H9 (cell line): ENCODE measurements around the gene MFSD12. TPM values are rescaled to one million over a fixed set of nuclear protein-coding genes. Genes with fewer than 3 reads are reported as not detected.

Source experiments
- DNase-seq: peaks from one replicate; pipeline ENCODE4 v3.0.0-alpha.2; 2017
- H2AFZ ChIP-seq: one replicate; pipeline ENCODE4 v1.6.1; 2013; ENCODE audit warnings: mild to moderate bottlenecking, low read length, control low read depth, moderate library complexity
- H2AK5ac ChIP-seq: 2 replicates; pipeline ENCODE4 v1.6.1; 2013; ENCODE audit warnings: low read length, control low read depth, mixed read lengths; ENCODE audit not compliant: insufficient read length
- H2BK120ac ChIP-seq: one replicate; pipeline ENCODE4 v1.6.1; 2013; ENCODE audit warnings: low read depth, mild to moderate bottlenecking, low read length, control low read depth, inconsistent platforms; ENCODE audit not compliant: poor library complexity, severe bottlenecking
- H2BK12ac ChIP-seq: 2 replicates; pipeline ENCODE4 v1.6.1; 2013; ENCODE audit warnings: low read length, control low read depth, mixed read lengths, low read depth; ENCODE audit not compliant: insufficient read length
- H2BK15ac ChIP-seq: 2 replicates; pipeline ENCODE4 v1.6.1; 2013; ENCODE audit warnings: low read depth, low read length, control low read depth
- H2BK20ac ChIP-seq: one replicate; pipeline ENCODE4 v1.6.1; 2013; ENCODE audit warnings: low read depth, mild to moderate bottlenecking, low read length, control low read depth, inconsistent platforms; ENCODE audit not compliant: poor library complexity, severe bottlenecking
- H2BK5ac ChIP-seq: 2 replicates; pipeline ENCODE4 v1.6.1; 2013; ENCODE audit warnings: low read length, control low read depth, mixed read lengths; ENCODE audit not compliant: insufficient read length
- H3K14ac ChIP-seq: 2 replicates; pipeline ENCODE4 v1.6.1; 2013; ENCODE audit warnings: low read length, control low read depth; ENCODE audit not compliant: insufficient read depth
- H3K18ac ChIP-seq: 2 replicates; pipeline ENCODE4 v1.6.1; 2013; ENCODE audit warnings: low read depth, mild to moderate bottlenecking, mixed read lengths, low read length, control low read depth; ENCODE audit not compliant: insufficient read length
- H3K23ac ChIP-seq: 2 replicates; pipeline ENCODE4 v1.6.1; 2013; ENCODE audit warnings: low read length, control low read depth, mixed read lengths, low read depth; ENCODE audit not compliant: insufficient read length
- H3K23me2 ChIP-seq: 2 replicates; pipeline ENCODE4 v1.6.1; 2013; ENCODE audit warnings: low read depth, mild to moderate bottlenecking, mixed read lengths, low read length, control low read depth; ENCODE audit not compliant: insufficient read length, poor library complexity, severe bottlenecking
- H3K27ac ChIP-seq: 2 replicates; pipeline ENCODE4 v1.5.1; 2013; ENCODE audit warnings: low read length, control low read depth, mixed read lengths, low read depth; ENCODE audit not compliant: insufficient read length
- H3K27me3 ChIP-seq: 2 replicates; pipeline ENCODE4 v1.6.1; 2013; ENCODE audit warnings: low read length, control low read depth, inconsistent platforms; ENCODE audit not compliant: insufficient read depth
- H3K4ac ChIP-seq: 2 replicates; pipeline ENCODE4 v1.6.1; 2013; ENCODE audit warnings: low read depth, mild to moderate bottlenecking, control low read depth, inconsistent platforms, low read length, moderate library complexity
- H3K4me1 ChIP-seq: 2 replicates; pipeline ENCODE4 v1.6.1; 2013; ENCODE audit warnings: low read length, control low read depth, inconsistent platforms; ENCODE audit not compliant: insufficient read depth
- H3K4me2 ChIP-seq: 2 replicates; pipeline ENCODE4 v1.6.1; 2013; ENCODE audit warnings: low read length, control low read depth, mixed read lengths; ENCODE audit not compliant: insufficient read length, insufficient read depth
- H3K56ac ChIP-seq: 2 replicates; pipeline ENCODE4 v1.6.1; 2013; ENCODE audit warnings: low read depth, mild to moderate bottlenecking, mixed read lengths, low read length, control low read depth; ENCODE audit not compliant: insufficient read length
- H3K79me1 ChIP-seq: 2 replicates; pipeline ENCODE4 v1.6.1; 2013; ENCODE audit warnings: low read depth, mild to moderate bottlenecking, moderate library complexity, low read length, control low read depth, inconsistent platforms; ENCODE audit not compliant: insufficient read depth, poor library complexity, severe bottlenecking
- H3K79me2 ChIP-seq: 2 replicates; pipeline ENCODE4 v1.6.1; 2013; ENCODE audit warnings: low read length, control low read depth, inconsistent platforms; ENCODE audit not compliant: insufficient read depth
- H3K9ac ChIP-seq: 2 replicates; pipeline ENCODE4 v1.6.1; 2013; ENCODE audit warnings: low read length, control low read depth, mixed read lengths; ENCODE audit not compliant: insufficient read length; ENCODE audit errors: extremely low read depth
- H3K9me3 ChIP-seq: one replicate; pipeline ENCODE4 v1.6.1; 2013; ENCODE audit warnings: low read depth, low read length, inconsistent platforms; ENCODE audit not compliant: control insufficient read depth
- H3T11ph ChIP-seq: one replicate; pipeline ENCODE4 v1.6.1; 2013; ENCODE audit warnings: mild to moderate bottlenecking, low read length, control low read depth, inconsistent platforms
- H4K20me1 ChIP-seq: one replicate; pipeline ENCODE4 v1.6.1; 2013; ENCODE audit not compliant: control insufficient read depth, insufficient read length, insufficient read depth
- H4K5ac ChIP-seq: 2 replicates; pipeline ENCODE4 v1.6.1; 2013; ENCODE audit warnings: low read depth, mild to moderate bottlenecking, mixed read lengths, low read length, control low read depth; ENCODE audit not compliant: insufficient read length
- H4K8ac ChIP-seq: replicated peaks from 2 replicates; pipeline ENCODE4 v1.6.1; 2013; ENCODE audit warnings: low read length, control low read depth, mixed read lengths, low read depth; ENCODE audit not compliant: insufficient read length
- H4K91ac ChIP-seq: 2 replicates; pipeline ENCODE4 v1.6.1; 2013; ENCODE audit warnings: low read depth, mild to moderate bottlenecking, moderate library complexity, mixed read lengths, low read length, control low read depth; ENCODE audit not compliant: insufficient read length
- H3K27ac Mint-ChIP-seq, 3 experiments: 2 replicates in 2 of 3; 3 replicates in 1 of 3; pipeline ENCODE4 v1.8.0; 2020 to 2021; ENCODE audit warnings: mixed read lengths in 3 of 3, mild to moderate bottlenecking in 1 of 3, moderate library complexity in 1 of 3
- H3K27me3 Mint-ChIP-seq: 2 replicates; pipeline ENCODE4 v1.8.0; 2021; ENCODE audit warnings: low read depth, mild to moderate bottlenecking, moderate library complexity, mixed read lengths
- H3K36me3 Mint-ChIP-seq, 3 experiments: 2 replicates in 2 of 3; 3 replicates in 1 of 3; pipeline ENCODE4 v1.8.0; 2020 to 2021; ENCODE audit warnings: low read depth in 3 of 3, mixed read lengths in 3 of 3; ENCODE audit not compliant: insufficient read depth in 1 of 3
- H3K4me1 Mint-ChIP-seq, 2 experiments: 2 replicates each; pipeline ENCODE4 v1.8.0; 2020; ENCODE audit warnings: mixed read lengths in 2 of 2
- H3K4me3 Mint-ChIP-seq, 2 experiments: 2 replicates in 1 of 2; 3 replicates in 1 of 2; pipeline ENCODE4 v1.8.0; 2020 to 2021; ENCODE audit warnings: mild to moderate bottlenecking in 2 of 2, mixed read lengths in 2 of 2, moderate library complexity in 1 of 2
- H3K9me3 Mint-ChIP-seq, 2 experiments: 2 replicates in 1 of 2; 3 replicates in 1 of 2; pipeline ENCODE4 v1.8.0; 2020; ENCODE audit warnings: mild to moderate bottlenecking in 2 of 2, mixed read lengths in 2 of 2, moderate library complexity in 1 of 2
- CTCF ChIP-seq: fragments of 200-600 bp; sonication (generic); conservative IDR thresholded peaks from 3 replicates; pipeline ENCODE4 v1.8.0; 2021; ENCODE audit warnings: antibody characterized with exemption, mild to moderate bottlenecking
- WGBS: extraction: QIAGEN DNeasy Blood & Tissue Kit; methylation state at CpG from one replicate; pipeline ENCODE4 v1.1.7; 2013; ENCODE audit warnings: missing lambda C conversion rate, low lambda C conversion rate, mixed read lengths; ENCODE audit not compliant: insufficient read length; ENCODE audit errors: extremely low coverage; 5-methylcytosine and 5-hydroxymethylcytosine counted together
- total RNA-seq: library from RNA; stranded (reverse); gene quantifications from 2 replicates; pipeline ENCODE4 v1.2.1, GENCODE V29; 2021

The MFSD12 gene
- total RNA-seq, 1 experiment from 2014 or later: 58.8 TPM

DNA sequence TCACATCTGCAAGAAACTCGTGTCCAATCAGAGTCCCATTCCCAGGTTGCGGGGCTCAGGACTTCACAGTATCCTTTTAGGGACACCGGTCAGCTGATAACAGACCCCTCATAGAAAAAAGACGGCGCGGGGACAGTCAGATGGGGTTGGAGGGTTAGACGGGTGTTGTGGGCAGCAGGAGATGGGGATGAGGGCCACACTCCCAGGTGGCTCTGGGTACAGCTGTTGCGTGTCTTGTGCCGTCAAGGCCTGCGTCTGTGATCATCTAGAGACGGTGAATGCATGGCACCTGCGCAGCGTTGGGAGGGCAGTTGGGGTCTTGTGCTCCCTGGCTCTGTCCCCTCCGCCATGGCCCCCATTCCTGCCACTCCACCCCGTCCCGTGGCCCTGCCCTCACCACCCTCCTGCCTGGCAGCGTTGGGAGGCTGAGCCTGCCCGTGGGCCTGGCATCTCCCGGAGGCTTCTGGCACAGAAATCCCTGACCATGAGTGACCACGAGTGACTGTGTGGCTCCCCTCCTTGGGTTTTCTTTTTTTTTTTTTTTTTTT, 32.4 kb downstream of the MFSD12 start:
- H2BK15ac ChIP-seq: no peak overlapping the region
- no peak overlapping the region for H3K27ac ChIP-seq
- Mint-ChIP-seq H3K4me1 (peaks cover 7 to 10% of the 10 kb centered on the region in 2 experiments), H3K9me3 (no peaks in the 10 kb centered on the region; a peak in 1 of 5 replicates), H3K4me3 (no peak overlapping the region), H3K27ac (peak overlapping the region; percentile 23 to 63 (median 62); a peak in 1 of 7 replicates), H3K27me3 (no peaks in the 10 kb centered on the region), H3K36me3 (peaks cover 10 to 35% (median 33%) of the 10 kb centered on the region in 3 experiments)
- H3K4ac ChIP-seq: no peak overlapping the region
- no peak overlapping the region for H3K4me2 ChIP-seq
- H2BK12ac ChIP-seq: no peak overlapping the region
- no peak overlapping the region for H2BK120ac ChIP-seq
- no peaks in the 10 kb centered on the region for H3K9me3 ChIP-seq
- no peak overlapping the region for H4K5ac ChIP-seq
- H3K23me2 ChIP-seq: no peaks in the 10 kb centered on the region
- no peaks in the 10 kb centered on the region for H3K4me1 ChIP-seq
- H3K23ac ChIP-seq: no peak overlapping the region
- TF ChIP-seq CTCF: no peak
- H3K27me3 ChIP-seq: no peaks in the 10 kb centered on the region
- H3K18ac ChIP-seq: no peak overlapping the region
- no peak overlapping the region for H3K9ac ChIP-seq
- no peak overlapping the region for H3T11ph ChIP-seq
- H3K79me1 ChIP-seq: no peaks in the 10 kb centered on the region
- no peak overlapping the region for H2BK5ac ChIP-seq
- H2AFZ ChIP-seq: no peak overlapping the region
- H3K79me2 ChIP-seq: no peaks in the 10 kb centered on the region
- H3K56ac ChIP-seq: no peak overlapping the region
- no peak overlapping the region for H2BK20ac ChIP-seq
- WGBS: no CpG with 5 or more reads among the region's 20 CpGs
- H4K91ac ChIP-seq: no peak overlapping the region
- DNase-seq: no peak
- H4K8ac ChIP-seq: no peak overlapping the region
- no peaks in the 10 kb centered on the region for H4K20me1 ChIP-seq
- no peak overlapping the region for H2AK5ac ChIP-seq
- H3K14ac ChIP-seq: no peak overlapping the region
